Loucy (cell line): ENCODE measurements around the gene TGFBRAP1.

Source experiments
- H2AFZ ChIP-seq: fragments of 200-600 bp; sonication (generic); 2 replicates; pipeline ENCODE4 v1.6.0; 2016; ENCODE audit warnings: antibody characterized with exemption, mild to moderate bottlenecking, low read length, moderate library complexity
- H3F3A ChIP-seq: fragments of 200-600 bp; 2 replicates; pipeline ENCODE4 v1.6.0; 2016; ENCODE audit warnings: antibody characterized with exemption, low read depth, mild to moderate bottlenecking
- H3K27me3 ChIP-seq: fragments of 200-600 bp; sonication (generic); 2 replicates; pipeline ENCODE4 v1.6.1; 2014; ENCODE audit warnings: low read length, mild to moderate bottlenecking; ENCODE audit not compliant: insufficient read depth, poor library complexity, severe bottlenecking
- H3K36me3 ChIP-seq: fragments of 200-600 bp; sonication (generic); 2 replicates; pipeline ENCODE4 v1.6.1; 2016; ENCODE audit warnings: low read length; ENCODE audit not compliant: insufficient read depth
- H3K4me1 ChIP-seq: fragments of 200-600 bp; sonication (generic); 2 replicates; pipeline ENCODE4 v1.5.1; 2014; ENCODE audit warnings: low read length, mild to moderate bottlenecking; ENCODE audit not compliant: insufficient read depth, poor library complexity, severe bottlenecking
- H3K4me2 ChIP-seq: fragments of 200-600 bp; sonication (generic); 2 replicates; pipeline ENCODE4 v1.6.0; 2014; ENCODE audit warnings: antibody characterized with exemption, low read length, low read depth, mild to moderate bottlenecking; ENCODE audit not compliant: poor library complexity, severe bottlenecking
- H3K4me3 ChIP-seq: fragments of 200-600 bp; sonication (generic); 2 replicates; pipeline ENCODE4 v1.5.1; 2014; ENCODE audit warnings: low read length, mild to moderate bottlenecking, mixed read lengths; ENCODE audit not compliant: poor library complexity, severe bottlenecking
- H3K79me2 ChIP-seq: fragments of 200-600 bp; sonication (generic); 2 replicates; pipeline ENCODE4 v1.6.1; 2014; ENCODE audit warnings: low read length; ENCODE audit not compliant: insufficient read depth
- H3K9ac ChIP-seq: fragments of 200-600 bp; sonication (generic); 2 replicates; pipeline ENCODE4 v1.6.0; 2014; ENCODE audit warnings: mild to moderate bottlenecking, low read depth, low read length, moderate library complexity; ENCODE audit not compliant: poor library complexity, severe bottlenecking
- H3K9me2 ChIP-seq: fragments of 200-600 bp; sonication (generic); replicated peaks from 2 replicates; pipeline ENCODE4 v1.6.1; 2016; ENCODE audit warnings: low read depth, low read length, mixed read lengths
- H3K9me3 ChIP-seq: fragments of 200-600 bp; sonication (generic); 2 replicates; pipeline ENCODE4 v1.6.1; 2014; ENCODE audit warnings: mild to moderate bottlenecking, antibody characterized with exemption, low read length, low read depth; ENCODE audit not compliant: insufficient read depth
- H4K20me1 ChIP-seq: fragments of 200-600 bp; sonication (generic); 2 replicates; pipeline ENCODE4 v1.6.0; 2014; ENCODE audit warnings: antibody characterized with exemption, low read length, mild to moderate bottlenecking; ENCODE audit not compliant: insufficient read depth, poor library complexity, severe bottlenecking
- CTCF ChIP-seq: fragments of 200-600 bp; sonication (generic); conservative IDR thresholded peaks from 2 replicates; pipeline ENCODE4 v1.5.1; 2014; ENCODE audit warnings: mild to moderate bottlenecking, antibody characterized with exemption, low read length
- EZH2phosphoT487 ChIP-seq: fragments of 200-600 bp; IDR thresholded peaks from 2 replicates; pipeline ENCODE4 v1.6.1; 2018; ENCODE audit warnings: antibody characterized with exemption, mild to moderate bottlenecking, moderate library complexity, borderline replicate concordance

The TGFBRAP1 gene

DNA sequence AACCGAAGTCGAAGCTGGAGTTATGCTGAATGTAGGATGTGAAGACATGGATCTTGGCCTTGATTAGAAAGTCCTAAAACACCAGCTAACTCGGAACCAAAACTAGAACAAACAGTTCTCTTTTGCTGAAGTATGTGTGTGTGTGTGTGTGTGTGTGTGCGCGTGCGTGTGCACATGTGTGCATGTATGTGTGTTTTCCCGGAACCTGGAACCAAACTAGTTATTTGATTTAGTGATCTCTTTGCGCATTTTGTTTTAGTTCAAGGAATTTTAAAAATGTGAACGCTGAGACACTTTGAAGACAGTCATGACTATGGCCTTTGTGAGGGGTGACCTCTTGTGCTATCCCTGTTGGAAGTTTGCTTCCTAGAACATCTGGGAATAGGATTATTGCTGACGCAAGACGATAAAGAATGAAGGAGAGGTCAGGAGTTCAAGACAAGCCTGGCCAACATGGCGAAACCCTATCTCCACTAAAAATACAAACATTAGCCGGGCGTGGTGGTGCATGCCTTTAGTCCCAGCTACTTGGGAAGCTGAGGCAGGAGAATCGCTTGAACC, 45.5 kb upstream of the TGFBRAP1 start:
- Histone ChIP-seq H3K4me1 (peaks cover 5% of the 10 kb centered on the region), H3K4me3 (no peak overlapping the region), H3K79me2 (no peaks in the 10 kb centered on the region; the same call in 1 of the 2 replicates), H2AFZ (no peak overlapping the region), H3K4me2 (no peak overlapping the region), H3K27me3 (no peaks in the 10 kb centered on the region), H3K9me2 (no peaks in the 10 kb centered on the region), H3F3A (no peaks in the 10 kb centered on the region), H4K20me1 (no peaks in the 10 kb centered on the region), H3K36me3 (peaks cover 68% of the 10 kb centered on the region; the same call in 1 of the 2 replicates), H3K9ac (no peak overlapping the region), H3K9me3 (no peaks in the 10 kb centered on the region)
- TF ChIP-seq CTCF (no peak), EZH2phosphoT487 (no peak)

DNA sequence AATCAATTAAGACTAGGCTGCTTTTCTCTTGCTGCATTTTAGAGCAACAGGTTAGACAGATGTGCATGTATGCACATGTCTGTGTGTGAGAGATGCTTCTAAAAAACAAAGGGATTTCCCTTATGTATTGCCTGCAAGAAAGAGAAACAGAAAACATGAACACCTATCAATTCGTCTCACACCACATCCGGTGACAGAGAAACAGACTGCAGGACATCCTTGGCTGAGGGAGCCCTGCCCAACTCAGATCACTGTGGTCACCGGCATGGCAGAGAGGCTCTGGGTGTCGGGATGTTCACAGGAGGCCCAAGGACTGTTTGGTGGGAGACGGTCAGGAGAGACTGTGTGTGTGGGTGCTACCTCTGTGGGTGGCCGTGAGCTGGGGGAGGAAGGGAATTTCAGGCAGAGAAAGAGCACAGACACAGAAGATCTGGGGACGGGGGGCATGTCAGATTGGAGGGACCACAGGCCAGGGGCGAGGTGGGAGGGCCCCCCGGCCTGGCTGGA, 44.4 kb upstream of the TGFBRAP1 start:
- TF ChIP-seq EZH2phosphoT487 (no peak), CTCF (no peak)
- H3K4me2 ChIP-seq, result no peak overlapping the region

DNA sequence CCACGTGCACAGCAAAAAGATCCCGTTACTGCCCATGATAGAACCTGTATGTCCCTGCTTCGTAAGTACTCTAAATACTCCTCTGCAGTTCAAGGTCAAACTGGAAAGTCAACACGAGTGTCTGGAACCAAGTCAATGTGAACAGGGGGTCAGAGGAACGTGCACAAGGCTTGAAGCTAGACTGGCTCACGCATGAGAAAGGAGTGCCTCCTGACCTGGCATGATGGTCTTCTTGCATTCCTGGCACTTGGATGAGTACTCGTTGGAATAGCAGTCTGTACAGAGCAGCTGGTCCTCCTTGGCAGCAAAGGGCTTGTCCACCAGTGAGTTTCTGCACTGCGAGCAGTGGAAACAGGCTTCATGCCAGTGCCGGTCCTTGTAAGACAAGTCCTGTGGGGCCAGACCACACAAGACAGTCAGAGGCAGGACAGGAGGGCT, 43.8 kb upstream of the TGFBRAP1 start:
- Histone ChIP-seq H3K36me3 (peaks cover 82% of the 10 kb centered on the region; the same call in 1 of the 2 replicates), H3K27me3 (no peaks in the 10 kb centered on the region), H4K20me1 (no peaks in the 10 kb centered on the region), H3K9ac (no peak overlapping the region), H3K9me3 (no peaks in the 10 kb centered on the region), H3F3A (no peaks in the 10 kb centered on the region), H3K79me2 (no peaks in the 10 kb centered on the region; the same call in 1 of the 2 replicates), H3K4me1 (no peaks in the 10 kb centered on the region), H3K9me2 (no peaks in the 10 kb centered on the region), H3K4me3 (no peak overlapping the region), H3K4me2 (no peak overlapping the region), H2AFZ (no peak overlapping the region)
- no peak for TF ChIP-seq EZH2phosphoT487
- no peak for TF ChIP-seq CTCF

More for the DNA sequence above, 44.4 kb upstream of the TGFBRAP1 start:
- no peaks in the 10 kb centered on the region for H3K9me3 ChIP-seq
- peaks cover 76% of the 10 kb centered on the region; the same call in 1 of the 2 replicates for H3K36me3 ChIP-seq
- no peaks in the 10 kb centered on the region for H3K4me1 ChIP-seq
- H3K4me3 ChIP-seq, result no peak overlapping the region
- H3K9ac ChIP-seq, result no peak overlapping the region
- H3F3A ChIP-seq, result no peaks in the 10 kb centered on the region
- no peaks in the 10 kb centered on the region for H4K20me1 ChIP-seq
- no peaks in the 10 kb centered on the region for H3K9me2 ChIP-seq
- no peaks in the 10 kb centered on the region; the same call in 1 of the 2 replicates for H3K79me2 ChIP-seq
- no peak overlapping the region for H2AFZ ChIP-seq
- H3K27me3 ChIP-seq, result no peaks in the 10 kb centered on the region
